HG03196 (cell line): ENCODE results near the gene GNPAT.

ENCODE experiments used
- ATAC-seq: cut with Tn5 transposase; IDR thresholded peaks from one replicate; pipeline ENCODE4 v1.9.1; 2021; ENCODE audit not compliant: unreplicated experiment

Gene GNPAT

GRCh38 chr1:231313661-231314060 is 72.6 kb downstream of the GNPAT start:
- ATAC-seq = no peak

- no peak for ATAC-seq
Measured at GRCh38 chr1:231315887-231316286, 74.9 kb downstream of the GNPAT start.

- no peak for ATAC-seq
Measured at GRCh38 chr1:231317306-231318014, 76.4 kb downstream of the GNPAT start.

GRCh38 chr1:231318015-231318355 is 77.0 kb downstream of the GNPAT start:
- ATAC-seq = no peak

- ATAC-seq = no peak
Measured at GRCh38 chr1:231318568-231318967, 77.6 kb downstream of the GNPAT start.

GRCh38 chr1:231319080-231319479 is 78.1 kb downstream of the GNPAT start:
- ATAC-seq = no peak

- no peak for ATAC-seq
Measured at GRCh38 chr1:231322880-231323530, 82.0 kb downstream of the GNPAT start.

- ATAC-seq = no peak
Measured at GRCh38 chr1:231324660-231325059, 83.6 kb downstream of the GNPAT start.

GRCh38 chr1:231326248-231326647 is 85.2 kb downstream of the GNPAT start:
- no peak for ATAC-seq
